WTC11 (cell line): ENCODE results near the gene MT1B. TPM values are rescaled to one million over a fixed set of nuclear protein-coding genes. Genes with fewer than 3 reads are reported as not detected.

Source experiments
- ATAC-seq: fragments of 200-7000 bp; cut with Tn5 transposase; 2 replicates; pipeline ENCODE4 v1.10.0; 2021; ENCODE audit warnings: mild to moderate bottlenecking, moderate library complexity
- CTCF ChIA-PET: fragments of 300-600 bp; sonication (Branson Sonifier 250); formaldehyde crosslinking; loops from one replicate; lab custom pipeline; 2021; ENCODE audit warnings: antibody characterized with exemption; lab: Charles Lee
- POLR2A ChIA-PET: fragments of 350-600 bp; sonication (Branson Sonifier 250); formaldehyde crosslinking; loops from one replicate; lab custom pipeline; 2021; ENCODE audit warnings: antibody characterized with exemption; lab: Charles Lee
- DNase-seq: peaks from one replicate; pipeline ENCODE4 v3.0.0; 2021; ENCODE audit warnings: low spot score
- H3K27ac Mint-ChIP-seq: 2 replicates; pipeline ENCODE4 v1.8.0; 2021; ENCODE audit warnings: mixed read lengths
- H3K27me3 Mint-ChIP-seq: 2 replicates; pipeline ENCODE4 v1.8.0; 2021; ENCODE audit warnings: low read depth, mild to moderate bottlenecking, moderate library complexity, mixed read lengths
- H3K36me3 Mint-ChIP-seq: 2 replicates; pipeline ENCODE4 v1.8.0; 2021; ENCODE audit warnings: mixed read lengths
- H3K4me1 Mint-ChIP-seq: 2 replicates; pipeline ENCODE4 v1.8.0; 2022; ENCODE audit warnings: mixed read lengths
- H3K4me3 Mint-ChIP-seq: 2 replicates; pipeline ENCODE4 v1.8.0; 2021; ENCODE audit warnings: mild to moderate bottlenecking, moderate library complexity, mixed read lengths
- H3K9me3 Mint-ChIP-seq: 2 replicates; pipeline ENCODE4 v1.8.0; 2021; ENCODE audit warnings: mixed read lengths
- ESRRA ChIP-seq: sonication (generic); formaldehyde crosslinking; IDR thresholded peaks from 2 replicates; pipeline ENCODE4 v1.8.1; 2022; ENCODE audit warnings: mild to moderate bottlenecking, missing genetic modification reagents, borderline replicate concordance
- NR3C1 ChIP-seq: sonication (generic); formaldehyde crosslinking; conservative IDR thresholded peaks from 2 replicates; pipeline ENCODE4 v1.8.1; 2023; ENCODE audit warnings: low read depth, mild to moderate bottlenecking, missing genetic modification reagents
- PRDM15 ChIP-seq: sonication (generic); formaldehyde crosslinking; IDR thresholded peaks from 2 replicates; pipeline ENCODE4 v1.8.0; 2022; ENCODE audit warnings: missing genetic modification reagents
- SOX15 ChIP-seq: fragments of 250-450 bp; sonication (Bioruptor Pico); IDR thresholded peaks from 2 replicates; pipeline ENCODE4 v1.9.0; 2021; ENCODE audit warnings: mild to moderate bottlenecking
- TP53 ChIP-seq: sonication (generic); formaldehyde crosslinking; IDR thresholded peaks from 2 replicates; pipeline ENCODE4 v1.8.1; 2023; ENCODE audit warnings: mild to moderate bottlenecking, missing genetic modification reagents
- USF1 ChIP-seq: sonication (generic); formaldehyde crosslinking; IDR thresholded peaks from 2 replicates; pipeline ENCODE4 v1.8.0; 2022; ENCODE audit warnings: mild to moderate bottlenecking, missing genetic modification reagents
- ZNF138 ChIP-seq: sonication (generic); formaldehyde crosslinking; conservative IDR thresholded peaks from 2 replicates; pipeline ENCODE4 v1.8.1; 2022; ENCODE audit warnings: mild to moderate bottlenecking, moderate library complexity, missing genetic modification reagents
- total RNA-seq: library from RNA; stranded (reverse); gene quantifications from 3 replicates; pipeline ENCODE4 v1.2.3, GENCODE V29; 2021
- TF ChIP-seq, protein P1 (sequence below): sonication (generic); formaldehyde crosslinking; IDR thresholded peaks from 2 replicates; pipeline ENCODE4 v1.8.1; 2022; ENCODE audit warnings: missing genetic modification reagents, borderline replicate concordance
- TF ChIP-seq, protein P2 (sequence below): sonication (generic); formaldehyde crosslinking; IDR thresholded peaks from 2 replicates; pipeline ENCODE4 v1.8.1; 2023; ENCODE audit warnings: mild to moderate bottlenecking, missing genetic modification reagents, borderline replicate concordance

The MT1B gene
- total RNA-seq, 1 experiment from 2014 or later: not detected

DNA sequence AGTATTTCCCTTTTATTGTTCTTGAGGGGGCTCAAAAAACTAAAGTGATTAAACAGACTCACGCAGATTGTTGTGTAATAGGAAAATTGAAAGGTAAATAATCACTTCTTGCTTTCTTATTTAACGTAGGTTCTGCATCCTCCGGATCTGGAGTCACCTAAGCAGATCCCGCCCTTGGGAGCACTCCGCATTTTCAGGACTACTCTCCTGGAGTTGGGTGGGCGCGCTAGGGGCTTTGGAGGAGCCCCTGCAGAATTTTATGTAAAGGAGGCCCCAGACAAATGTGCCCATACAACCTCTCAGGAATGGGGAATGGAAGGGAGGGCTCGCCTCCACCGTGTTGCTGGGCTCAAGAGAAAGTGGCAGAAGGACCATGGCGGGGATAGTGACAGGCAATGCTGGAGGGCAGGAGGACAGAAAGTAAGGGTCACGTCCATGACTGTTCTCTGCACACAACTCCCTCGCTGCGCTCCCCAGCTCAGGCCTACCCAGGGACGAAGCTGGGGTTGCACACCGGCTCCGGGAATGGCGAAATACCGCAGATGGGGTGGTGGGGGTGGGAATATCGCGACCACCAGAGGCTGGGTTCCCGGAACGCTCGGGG, 35.0 kb upstream of the MT1B start:
- peak overlapping the region; percentile 78 for H3K4me3 Mint-ChIP-seq

DNA sequence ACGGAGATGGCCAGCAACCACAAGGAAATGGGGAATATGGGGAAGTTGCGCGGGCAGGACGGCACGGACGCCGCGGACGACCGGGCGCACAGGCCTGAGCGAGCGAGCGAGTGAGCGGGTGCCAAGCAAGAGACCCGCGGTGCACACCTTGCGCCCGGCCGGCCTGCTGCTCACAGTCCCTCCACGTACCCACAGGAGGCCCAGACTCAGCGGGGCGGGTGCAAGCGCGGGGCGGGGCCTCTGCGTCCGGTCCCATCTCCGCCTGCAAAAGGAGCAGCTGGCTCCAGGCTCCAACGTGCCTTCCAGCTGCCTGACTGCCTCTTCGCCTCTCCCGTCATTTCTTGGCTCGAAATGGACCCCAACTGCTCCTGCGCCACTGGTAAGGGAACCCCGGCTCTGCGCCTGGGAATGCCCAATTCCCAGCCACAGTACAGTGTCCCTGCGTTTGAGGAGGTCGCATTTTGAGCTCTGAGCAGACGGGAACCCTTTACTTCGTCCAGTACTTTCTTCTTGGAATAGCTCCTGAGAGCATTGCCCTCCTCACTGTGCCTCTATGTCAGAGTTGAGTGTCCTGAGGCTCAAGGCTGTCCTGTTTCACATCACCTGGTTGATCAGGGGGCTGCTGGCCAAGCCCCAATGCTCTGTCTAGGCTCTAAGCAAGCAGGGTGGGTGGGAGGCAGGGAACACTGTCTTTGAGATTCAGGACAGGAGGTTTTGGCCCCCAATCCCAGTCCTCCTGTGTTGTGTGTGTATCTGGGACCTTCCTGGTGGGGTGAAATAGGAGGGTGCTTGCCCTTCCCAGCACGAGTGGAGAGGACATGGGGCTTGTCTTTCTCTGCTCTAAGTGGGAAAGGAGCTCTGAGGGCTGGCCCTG, 34.2 kb upstream of the MT1B start:
- no peaks in the 10 kb centered on the region for H3K36me3 Mint-ChIP-seq
- H3K4me3 Mint-ChIP-seq: peak overlapping the region; percentile 78
- H3K4me1 Mint-ChIP-seq: peaks cover 49% of the 10 kb centered on the region
- H3K27me3 Mint-ChIP-seq: peaks cover 95% of the 10 kb centered on the region
- peak; percentile 66 for DNase-seq
- CTCF ChIA-PET: interaction anchor here (0.9 to 2.4 kb wide), 10 partner anchors 9 to 235 kb away, joined by 3 to 11 read pairs (median 4); partner anchors contain the start of genes MT1E and MT1M
- H3K9me3 Mint-ChIP-seq: no peaks in the 10 kb centered on the region
- no peak overlapping the region for H3K27ac Mint-ChIP-seq
- 0 out of 2 replicates have a peak, but pooled peaks have one; percentile 52 for TF ChIP-seq ZNF138 (CRISPR knock-in tag)
- TF ChIP-seq, protein P1, sequence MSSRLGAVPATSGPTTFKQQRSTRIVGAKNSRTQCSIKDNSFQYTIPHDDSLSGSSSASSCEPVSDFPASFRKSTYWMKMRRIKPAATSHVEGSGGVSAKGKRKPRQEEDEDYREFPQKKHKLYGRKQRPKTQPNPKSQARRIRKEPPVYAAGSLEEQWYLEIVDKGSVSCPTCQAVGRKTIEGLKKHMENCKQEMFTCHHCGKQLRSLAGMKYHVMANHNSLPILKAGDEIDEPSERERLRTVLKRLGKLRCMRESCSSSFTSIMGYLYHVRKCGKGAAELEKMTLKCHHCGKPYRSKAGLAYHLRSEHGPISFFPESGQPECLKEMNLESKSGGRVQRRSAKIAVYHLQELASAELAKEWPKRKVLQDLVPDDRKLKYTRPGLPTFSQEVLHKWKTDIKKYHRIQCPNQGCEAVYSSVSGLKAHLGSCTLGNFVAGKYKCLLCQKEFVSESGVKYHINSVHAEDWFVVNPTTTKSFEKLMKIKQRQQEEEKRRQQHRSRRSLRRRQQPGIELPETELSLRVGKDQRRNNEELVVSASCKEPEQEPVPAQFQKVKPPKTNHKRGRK (CRISPR knock-in tag): no peak
- TF ChIP-seq, protein P2, sequence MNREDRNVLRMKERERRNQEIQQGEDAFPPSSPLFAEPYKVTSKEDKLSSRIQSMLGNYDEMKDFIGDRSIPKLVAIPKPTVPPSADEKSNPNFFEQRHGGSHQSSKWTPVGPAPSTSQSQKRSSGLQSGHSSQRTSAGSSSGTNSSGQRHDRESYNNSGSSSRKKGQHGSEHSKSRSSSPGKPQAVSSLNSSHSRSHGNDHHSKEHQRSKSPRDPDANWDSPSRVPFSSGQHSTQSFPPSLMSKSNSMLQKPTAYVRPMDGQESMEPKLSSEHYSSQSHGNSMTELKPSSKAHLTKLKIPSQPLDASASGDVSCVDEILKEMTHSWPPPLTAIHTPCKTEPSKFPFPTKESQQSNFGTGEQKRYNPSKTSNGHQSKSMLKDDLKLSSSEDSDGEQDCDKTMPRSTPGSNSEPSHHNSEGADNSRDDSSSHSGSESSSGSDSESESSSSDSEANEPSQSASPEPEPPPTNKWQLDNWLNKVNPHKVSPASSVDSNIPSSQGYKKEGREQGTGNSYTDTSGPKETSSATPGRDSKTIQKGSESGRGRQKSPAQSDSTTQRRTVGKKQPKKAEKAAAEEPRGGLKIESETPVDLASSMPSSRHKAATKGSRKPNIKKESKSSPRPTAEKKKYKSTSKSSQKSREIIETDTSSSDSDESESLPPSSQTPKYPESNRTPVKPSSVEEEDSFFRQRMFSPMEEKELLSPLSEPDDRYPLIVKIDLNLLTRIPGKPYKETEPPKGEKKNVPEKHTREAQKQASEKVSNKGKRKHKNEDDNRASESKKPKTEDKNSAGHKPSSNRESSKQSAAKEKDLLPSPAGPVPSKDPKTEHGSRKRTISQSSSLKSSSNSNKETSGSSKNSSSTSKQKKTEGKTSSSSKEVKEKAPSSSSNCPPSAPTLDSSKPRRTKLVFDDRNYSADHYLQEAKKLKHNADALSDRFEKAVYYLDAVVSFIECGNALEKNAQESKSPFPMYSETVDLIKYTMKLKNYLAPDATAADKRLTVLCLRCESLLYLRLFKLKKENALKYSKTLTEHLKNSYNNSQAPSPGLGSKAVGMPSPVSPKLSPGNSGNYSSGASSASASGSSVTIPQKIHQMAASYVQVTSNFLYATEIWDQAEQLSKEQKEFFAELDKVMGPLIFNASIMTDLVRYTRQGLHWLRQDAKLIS (CRISPR knock-in tag): peak; percentile 51; the same call in 1 of the 2 replicates
- 0 out of 2 replicates have a peak, but pooled peaks have one; percentile 72 for TF ChIP-seq TP53 (CRISPR knock-in tag)
- TF ChIP-seq SOX15 (CRISPR knock-in tag): no peak
- 0 out of 2 replicates have a peak, but pooled peaks have one; percentile 20 for TF ChIP-seq USF1 (CRISPR knock-in tag)
- 0 out of 2 replicates have a peak, but pooled peaks have one; percentile 57 for TF ChIP-seq NR3C1
- TF ChIP-seq, all 79 proteins: peak for 5
- POLR2A ChIA-PET: interaction anchor here (0.8 to 2.6 kb wide), 7 partner anchors 8 to 63 kb away, joined by 3 to 12 read pairs (median 4); partner anchors contain the start of genes MT1E, MT1F, MT1H and MT2A
- ATAC-seq: peak; percentile 47

More for the DNA sequence above, 35.0 kb upstream of the MT1B start:
- ChIA-PET POLR2A (interaction anchor here (0.7 to 2.6 kb wide), 5 partner anchors 8 to 62 kb away, joined by 3 to 12 read pairs (median 3); partner anchors contain the start of genes MT1F and MT2A), CTCF (interaction anchor here (1.1 to 2.4 kb wide), 4 partner anchors 16 to 85 kb away, joined by 3 to 11 read pairs (median 6); partner anchors contain the start of gene MT1M)
- H3K9me3 Mint-ChIP-seq: no peaks in the 10 kb centered on the region
- H3K27me3 Mint-ChIP-seq: peaks cover 93% of the 10 kb centered on the region
- DNase-seq: no peak
- TF ChIP-seq PRDM15: peak; percentile 92
- TF ChIP-seq ESRRA (CRISPR knock-in tag): no peak
- no peaks in the 10 kb centered on the region for H3K36me3 Mint-ChIP-seq
- ATAC-seq: peak; percentile 49
- peaks cover 41% of the 10 kb centered on the region for H3K4me1 Mint-ChIP-seq
- H3K27ac Mint-ChIP-seq: no peak overlapping the region
